CD8-positive, alpha-beta memory T cell (primary cell): ENCODE measurements around the gene POGLUT2. TPM values are rescaled to one million over a fixed set of nuclear protein-coding genes. Genes with fewer than 3 reads are reported as not detected.
A peak's percentile ranks its signal among the peaks of the same experiment; 100 is the strongest.

Experiments
- CTCF ChIA-PET: fragments of 350-600 bp; sonication (Branson Sonifier 250); formaldehyde crosslinking; loops from one replicate; lab custom pipeline; 2021; ENCODE audit warnings: antibody characterized with exemption; lab: Charles Lee
- POLR2A ChIA-PET: fragments of 350-600 bp; sonication (Branson Sonifier 250); formaldehyde crosslinking; loops from one replicate; lab custom pipeline; 2021; ENCODE audit warnings: antibody characterized with exemption; lab: Charles Lee
- DNase-seq, 5 donors: peaks; one replicate each; pipeline versions ENCODE4 v3.0.0 to v3.0.0-alpha.2; 2020 to 2022; ENCODE audit warnings: mixed read lengths in 1 of 5
- H3K27ac ChIP-seq: one replicate; pipeline ENCODE4 v1.7.0; 2013; ENCODE audit warnings: low read depth, mild to moderate bottlenecking, low read length, moderate library complexity
- H3K27me3 ChIP-seq: 2 replicates; pipeline ENCODE4 v1.7.0; 2013; ENCODE audit warnings: low read length, mild to moderate bottlenecking; ENCODE audit not compliant: insufficient read depth, poor library complexity, severe bottlenecking
- H3K36me3 ChIP-seq: 2 replicates; pipeline ENCODE4 v1.7.0; 2013; ENCODE audit warnings: mild to moderate bottlenecking, low read length, moderate library complexity; ENCODE audit not compliant: insufficient read depth
- H3K4me1 ChIP-seq: 2 replicates; pipeline ENCODE4 v1.7.0; 2013; ENCODE audit warnings: mild to moderate bottlenecking, low read length, moderate library complexity; ENCODE audit not compliant: insufficient read depth
- H3K4me3 ChIP-seq: 2 replicates; pipeline ENCODE4 v1.7.0; 2013; ENCODE audit warnings: mild to moderate bottlenecking, low read length
- H3K9me3 ChIP-seq: 2 replicates; pipeline ENCODE4 v1.7.0; 2013; ENCODE audit warnings: mild to moderate bottlenecking, low read length
- H3K27ac Mint-ChIP-seq, 8 donors: one replicate each; pipeline ENCODE4 v1.8.0; 2020 to 2021; ENCODE audit warnings: mixed read lengths in 8 of 8, mild to moderate bottlenecking in 6 of 8, inconsistent platforms in 3 of 8, moderate library complexity in 3 of 8
- H3K27me3 Mint-ChIP-seq, 2 donors: one replicate each; pipeline ENCODE4 v1.8.0; 2020 to 2021; ENCODE audit warnings: mixed read lengths in 2 of 2, mild to moderate bottlenecking in 1 of 2, moderate library complexity in 1 of 2
- H3K36me3 Mint-ChIP-seq, 3 donors: one replicate each; pipeline ENCODE4 v1.8.0; 2020 to 2021; ENCODE audit warnings: mixed read lengths in 3 of 3, inconsistent platforms in 1 of 3, mild to moderate bottlenecking in 1 of 3
- H3K4me1 Mint-ChIP-seq, 3 donors: one replicate each; pipeline ENCODE4 v1.8.0; 2020 to 2021; ENCODE audit warnings: mixed read lengths in 3 of 3, inconsistent platforms in 1 of 3, mild to moderate bottlenecking in 1 of 3
- H3K4me3 Mint-ChIP-seq, 7 donors: one replicate each; pipeline ENCODE4 v1.8.0; 2020 to 2021; ENCODE audit warnings: mixed read lengths in 7 of 7, mild to moderate bottlenecking in 6 of 7, moderate library complexity in 4 of 7, inconsistent platforms in 2 of 7
- H3K9me3 Mint-ChIP-seq, 5 donors: one replicate each; pipeline ENCODE4 v1.8.0; 2020 to 2022; ENCODE audit warnings: mixed read lengths in 5 of 5, mild to moderate bottlenecking in 3 of 5, moderate library complexity in 2 of 5, inconsistent platforms in 1 of 5
- polyA plus RNA-seq: library from polyadenylated mRNA; unstranded; fragments of 300-500 nt; fragmentation: Illumina TruSeq; gene quantifications from one replicate; pipeline ENCODE4 v1.2.3, GENCODE V29; 2021
- total RNA-seq, 2 experiments: library from RNA; stranded (reverse); gene quantifications; one replicate each; pipeline ENCODE4 v1.2.3, GENCODE V29; 2021

Gene POGLUT2
- total and polyA plus RNA-seq, 3 experiments from 2014 or later: 2.5 to 15.8 (median 13.5) TPM

DNA sequence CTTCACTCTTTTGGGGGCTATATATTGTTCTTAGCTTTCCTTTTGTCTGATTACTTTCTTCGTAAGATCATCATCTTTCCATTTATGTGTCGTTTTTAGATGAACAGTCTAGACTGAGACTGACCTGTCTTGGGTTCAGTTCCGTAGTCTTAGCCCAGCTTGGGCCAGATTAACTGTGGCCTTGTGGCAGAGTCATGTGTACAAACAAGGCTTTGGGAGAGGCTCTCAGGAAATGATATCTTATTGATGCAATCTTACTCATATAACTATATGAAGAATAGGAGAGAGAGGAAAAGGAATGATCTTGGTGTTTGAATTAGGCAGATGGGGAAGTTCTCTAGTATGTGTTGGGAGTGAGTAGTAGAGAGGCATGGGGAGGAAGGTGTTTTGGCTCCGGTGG lies 40.2 kb upstream of the POGLUT2 start:
- peak overlapping the region in 3 of 8 donors; percentile 0 to 2 (median 1) for H3K27ac Mint-ChIP-seq
- CTCF ChIA-PET: no interaction called here
- no peaks in the 10 kb centered on the region for H3K4me1 ChIP-seq
- H3K4me1 Mint-ChIP-seq: no peaks in the 10 kb centered on the region
- H3K4me3 ChIP-seq: no peak overlapping the region
- no peak for DNase-seq
- H3K27me3 Mint-ChIP-seq: no peaks in the 10 kb centered on the region
- peaks cover 0 to 40% (median 12%) of the 10 kb centered on the region in 3 donors for H3K36me3 Mint-ChIP-seq
- no peaks in the 10 kb centered on the region for H3K9me3 Mint-ChIP-seq
- H3K27ac ChIP-seq: no peak overlapping the region
- H3K36me3 ChIP-seq: no peaks in the 10 kb centered on the region
- peak overlapping the region in 1 of 7 donors; percentile 1 for H3K4me3 Mint-ChIP-seq
- H3K9me3 ChIP-seq: no peaks in the 10 kb centered on the region
- H3K27me3 ChIP-seq: no peaks in the 10 kb centered on the region
- POLR2A ChIA-PET: no interaction called here

DNA sequence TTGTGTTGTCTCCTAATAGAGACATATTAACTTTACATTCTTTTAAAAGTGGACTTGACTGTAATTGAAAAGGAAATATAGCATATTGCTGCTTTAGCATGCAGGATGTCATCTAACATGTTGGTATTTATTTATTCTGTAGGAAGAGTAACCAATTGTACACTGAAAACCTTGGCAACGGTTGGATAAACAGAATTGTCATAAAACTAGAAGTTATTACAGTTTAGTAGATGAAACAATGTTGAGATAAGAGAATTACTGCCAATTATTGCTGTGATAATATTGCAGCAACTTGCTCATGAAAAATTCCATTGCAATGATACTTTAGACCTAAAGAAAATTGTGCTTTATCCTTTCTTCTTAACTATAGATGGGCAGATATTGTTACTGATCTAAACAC lies 39.5 kb upstream of the POGLUT2 start:
- no peak for DNase-seq
- Histone ChIP-seq H3K27me3 (no peaks in the 10 kb centered on the region), H3K4me1 (no peaks in the 10 kb centered on the region), H3K36me3 (no peaks in the 10 kb centered on the region), H3K9me3 (no peaks in the 10 kb centered on the region), H3K27ac (no peak overlapping the region), H3K4me3 (no peak overlapping the region)
- no peaks in the 10 kb centered on the region for H3K27me3 Mint-ChIP-seq
- ChIA-PET POLR2A (no interaction called here), CTCF (no interaction called here)
- peaks cover 0 to 43% (median 16%) of the 10 kb centered on the region in 3 donors for H3K36me3 Mint-ChIP-seq
- H3K4me3 Mint-ChIP-seq: no peak overlapping the region
- no peaks in the 10 kb centered on the region for H3K9me3 Mint-ChIP-seq
- no peaks in the 10 kb centered on the region for H3K4me1 Mint-ChIP-seq
- H3K27ac Mint-ChIP-seq: no peak overlapping the region

DNA sequence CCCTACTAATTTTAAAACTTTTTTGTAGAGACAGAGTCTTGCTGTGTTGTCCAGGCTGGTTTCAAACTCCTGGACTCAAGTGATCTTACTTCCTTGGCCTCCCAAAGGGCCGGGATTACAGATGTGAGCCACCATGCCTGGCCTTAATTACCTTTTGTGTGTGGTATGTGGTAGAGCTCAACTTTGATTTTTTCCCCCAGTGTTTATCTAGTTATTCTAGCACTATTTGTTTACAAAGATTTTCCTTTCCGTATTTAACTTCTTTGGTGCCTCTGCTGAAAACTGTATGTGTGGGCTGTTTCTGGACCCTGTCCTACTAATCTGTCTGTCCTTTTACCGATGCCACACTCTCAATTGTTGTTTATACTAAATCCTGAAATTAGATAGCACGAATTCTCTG lies 37.7 kb upstream of the POGLUT2 start:
- Mint-ChIP-seq H3K4me3 (no peak overlapping the region), H3K4me1 (no peaks in the 10 kb centered on the region), H3K27ac (peak overlapping the region in 1 of 8 donors; percentile 7), H3K9me3 (no peaks in the 10 kb centered on the region), H3K36me3 (peaks cover 0 to 50% (median 16%) of the 10 kb centered on the region in 3 donors), H3K27me3 (no peaks in the 10 kb centered on the region)
- H3K27ac ChIP-seq: no peak overlapping the region
- ChIA-PET CTCF (interaction anchor here (0.8 kb wide), 1 partner anchor 36 kb away, joined by 3 read pairs; no protein-coding TSS in a partner anchor), POLR2A (no interaction called here)
- no peak for DNase-seq
- no peak overlapping the region for H3K4me3 ChIP-seq
- H3K4me1 ChIP-seq: no peaks in the 10 kb centered on the region
- no peaks in the 10 kb centered on the region for H3K9me3 ChIP-seq
- H3K27me3 ChIP-seq: no peaks in the 10 kb centered on the region
- H3K36me3 ChIP-seq: no peaks in the 10 kb centered on the region

DNA sequence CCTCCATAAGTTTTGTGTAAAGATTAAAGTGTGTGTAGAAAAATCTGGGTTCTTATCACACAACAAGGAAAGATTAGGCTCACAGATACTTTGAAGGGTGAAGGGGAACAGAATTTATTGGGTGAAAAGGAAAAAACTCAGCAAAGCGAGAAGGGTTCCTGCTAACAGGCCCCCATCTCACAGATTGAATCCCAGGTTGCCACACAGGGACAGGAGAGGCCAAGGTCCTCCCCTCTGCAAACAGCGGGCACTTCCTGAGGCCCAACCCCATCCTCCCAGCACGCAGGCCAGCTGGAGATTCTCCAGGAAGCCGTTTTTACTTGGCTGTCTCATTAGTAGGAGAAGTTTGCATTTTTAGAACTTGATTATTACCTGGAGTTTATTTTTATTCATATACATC lies 31.9 kb upstream of the POGLUT2 start:
- Mint-ChIP-seq H3K27me3 (no peaks in the 10 kb centered on the region), H3K9me3 (no peaks in the 10 kb centered on the region), H3K4me1 (no peaks in the 10 kb centered on the region), H3K4me3 (no peak overlapping the region), H3K36me3 (peaks cover 0 to 44% (median 6%) of the 10 kb centered on the region in 3 donors), H3K27ac (peak overlapping the region in 2 of 8 donors; percentile 6 to 54)
- no peaks in the 10 kb centered on the region for H3K4me1 ChIP-seq
- H3K27me3 ChIP-seq: no peaks in the 10 kb centered on the region
- DNase-seq: no peak
- ChIA-PET POLR2A (no interaction called here), CTCF (interaction anchor here (1.0 to 1.2 kb wide), 2 partner anchors 9 to 30 kb away, joined by 3 to 4 read pairs; no protein-coding TSS in a partner anchor)
- no peaks in the 10 kb centered on the region for H3K9me3 ChIP-seq
- no peaks in the 10 kb centered on the region for H3K36me3 ChIP-seq
- H3K4me3 ChIP-seq: no peak overlapping the region
- no peak overlapping the region for H3K27ac ChIP-seq

DNA sequence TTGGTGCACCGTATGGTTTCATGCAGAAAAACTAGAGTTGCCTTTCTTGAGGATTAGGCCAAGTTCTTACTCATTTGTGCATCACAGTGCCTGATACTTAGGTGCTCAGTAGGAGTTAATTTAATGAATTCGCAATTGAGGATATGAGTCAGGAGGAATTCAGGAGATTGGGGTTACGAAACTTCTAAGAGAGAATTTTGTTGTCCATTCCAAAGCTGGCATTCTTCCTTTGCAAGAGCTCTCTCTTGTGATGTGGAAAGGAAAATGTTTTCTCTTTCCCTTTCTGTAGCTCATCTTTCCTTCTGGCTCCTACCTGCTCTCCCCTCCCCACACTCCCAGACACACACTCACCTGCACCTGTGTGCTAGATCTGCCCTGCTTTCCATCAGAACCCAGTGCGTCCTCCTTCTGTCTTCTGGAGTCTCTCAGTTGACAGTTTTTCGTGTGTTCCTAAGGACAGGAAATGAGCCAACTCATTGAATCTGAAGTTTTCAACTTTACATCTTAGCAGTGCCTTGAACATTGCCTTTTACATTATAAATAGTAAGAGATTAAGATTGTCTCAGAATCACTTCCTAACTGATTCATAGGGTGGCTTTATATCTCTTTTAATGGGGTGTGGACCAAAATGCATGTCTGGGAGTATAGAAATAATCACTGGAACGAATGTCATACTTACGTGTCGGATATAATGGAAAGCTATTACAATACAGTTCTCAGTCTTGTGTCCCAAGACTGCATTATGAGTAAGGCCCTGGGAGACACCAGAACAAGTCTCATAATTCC lies 27.3 kb upstream of the POGLUT2 start:
- H3K36me3 Mint-ChIP-seq: peaks cover 12 to 47% (median 13%) of the 10 kb centered on the region in 3 donors
- H3K36me3 ChIP-seq: no peaks in the 10 kb centered on the region
- no peaks in the 10 kb centered on the region for H3K27me3 Mint-ChIP-seq
- no peaks in the 10 kb centered on the region for H3K4me1 Mint-ChIP-seq
- H3K9me3 Mint-ChIP-seq: no peaks in the 10 kb centered on the region
- H3K4me3 ChIP-seq: no peak overlapping the region
- no peaks in the 10 kb centered on the region for H3K9me3 ChIP-seq
- peak overlapping the region in 2 of 8 donors; percentile 45 to 52 for H3K27ac Mint-ChIP-seq
- no peak overlapping the region for H3K4me3 Mint-ChIP-seq
- POLR2A ChIA-PET: no interaction called here
- no peaks in the 10 kb centered on the region for H3K27me3 ChIP-seq
- CTCF ChIA-PET: no interaction called here
- H3K27ac ChIP-seq: no peak overlapping the region
- no peaks in the 10 kb centered on the region for H3K4me1 ChIP-seq
- no peak for DNase-seq

DNA sequence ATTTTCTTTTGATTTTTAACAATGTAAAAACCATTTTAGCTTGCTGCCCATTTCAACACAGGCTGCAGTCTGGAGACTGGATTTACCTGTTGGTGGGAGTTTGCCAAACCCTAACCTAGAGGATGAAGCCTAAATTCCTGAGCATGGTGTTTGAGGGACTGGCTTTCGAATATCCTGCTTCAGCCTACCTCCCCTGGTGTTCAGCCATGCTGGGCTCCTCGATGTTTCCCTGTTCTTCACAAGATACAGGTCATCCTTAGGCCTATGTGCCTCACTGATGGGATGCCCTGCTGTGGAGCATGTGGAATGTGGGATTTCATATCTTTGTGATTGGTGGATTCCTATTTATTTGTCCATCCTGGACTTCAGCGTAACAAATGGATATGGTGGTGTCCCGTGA lies 26.6 kb upstream of the POGLUT2 start:
- POLR2A ChIA-PET: no interaction called here
- Mint-ChIP-seq H3K4me1 (no peaks in the 10 kb centered on the region), H3K27ac (no peak overlapping the region), H3K4me3 (no peak overlapping the region), H3K27me3 (no peaks in the 10 kb centered on the region), H3K36me3 (peaks cover 12 to 52% (median 13%) of the 10 kb centered on the region in 3 donors), H3K9me3 (no peaks in the 10 kb centered on the region)
- no peak overlapping the region for H3K27ac ChIP-seq
- CTCF ChIA-PET: no interaction called here
- H3K27me3 ChIP-seq: no peaks in the 10 kb centered on the region
- H3K9me3 ChIP-seq: no peaks in the 10 kb centered on the region
- DNase-seq: no peak
- H3K36me3 ChIP-seq: no peaks in the 10 kb centered on the region
- no peak overlapping the region for H3K4me3 ChIP-seq
- H3K4me1 ChIP-seq: no peaks in the 10 kb centered on the region

DNA sequence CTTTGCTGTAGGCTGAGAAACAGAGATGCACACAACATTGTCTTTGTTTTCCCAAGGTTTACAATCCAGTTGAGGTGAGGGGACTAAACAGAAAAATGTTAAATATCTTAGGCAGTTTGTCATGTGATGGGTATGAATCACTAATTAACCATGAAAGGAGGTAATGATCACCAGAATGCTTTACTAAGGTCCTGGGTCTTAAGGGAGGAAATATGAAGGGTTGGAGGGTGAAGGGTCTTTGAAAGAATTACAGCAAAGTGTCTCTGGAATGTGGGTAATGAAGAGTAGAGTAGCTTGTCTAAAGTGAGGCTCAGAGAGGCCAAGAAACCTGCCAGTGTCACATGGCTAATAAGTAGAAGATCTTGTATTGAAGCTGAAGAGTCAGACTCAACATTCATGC lies 19.1 kb upstream of the POGLUT2 start:
- peaks cover 8 to 57% (median 34%) of the 10 kb centered on the region in 3 donors for H3K36me3 Mint-ChIP-seq
- H3K9me3 ChIP-seq: no peaks in the 10 kb centered on the region
- H3K9me3 Mint-ChIP-seq: no peaks in the 10 kb centered on the region
- no peak overlapping the region for H3K4me3 ChIP-seq
- no peak for DNase-seq
- H3K27me3 ChIP-seq: no peaks in the 10 kb centered on the region
- H3K27ac Mint-ChIP-seq: peak overlapping the region in 1 of 8 donors; percentile 7
- H3K4me3 Mint-ChIP-seq: no peak overlapping the region
- H3K36me3 ChIP-seq: no peaks in the 10 kb centered on the region
- ChIA-PET POLR2A (no interaction called here), CTCF (no interaction called here)
- peaks cover 11 to 18% (median 12%) of the 10 kb centered on the region in 3 donors for H3K4me1 Mint-ChIP-seq
- no peaks in the 10 kb centered on the region for H3K27me3 Mint-ChIP-seq
- H3K27ac ChIP-seq: no peak overlapping the region
- no peaks in the 10 kb centered on the region for H3K4me1 ChIP-seq

DNA sequence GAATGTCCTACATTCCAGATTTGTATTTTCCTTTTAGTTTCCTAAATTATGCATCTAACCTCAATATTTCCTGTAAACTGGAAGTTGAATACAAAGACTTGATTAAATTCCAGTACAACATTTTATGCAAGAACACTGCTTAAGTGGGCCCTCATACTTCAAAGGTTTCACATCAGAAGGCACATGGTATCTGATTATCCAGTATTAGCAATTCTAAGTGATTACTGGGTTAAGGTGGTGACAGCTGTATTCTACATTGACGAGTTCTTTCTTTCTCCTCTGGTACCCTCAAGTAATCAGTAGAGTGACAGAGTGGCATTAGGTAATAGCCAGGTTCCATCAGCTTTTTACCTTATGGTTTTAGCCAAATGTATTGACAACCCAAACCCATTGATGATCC lies 18.5 kb upstream of the POGLUT2 start:
- H3K27ac ChIP-seq: no peak overlapping the region
- no peaks in the 10 kb centered on the region for H3K9me3 ChIP-seq
- Mint-ChIP-seq H3K9me3 (peaks cover 0 to under 1% (median 0%) of the 10 kb centered on the region in 5 donors), H3K4me3 (no peak overlapping the region), H3K27me3 (no peaks in the 10 kb centered on the region), H3K4me1 (peaks cover 14 to 22% (median 19%) of the 10 kb centered on the region in 3 donors), H3K36me3 (peaks cover 3 to 52% (median 31%) of the 10 kb centered on the region in 3 donors), H3K27ac (peak overlapping the region in 1 of 8 donors; percentile 47)
- DNase-seq: no peak
- no peaks in the 10 kb centered on the region for H3K36me3 ChIP-seq
- no peak overlapping the region for H3K4me3 ChIP-seq
- POLR2A ChIA-PET: no interaction called here
- no peaks in the 10 kb centered on the region for H3K27me3 ChIP-seq
- H3K4me1 ChIP-seq: no peaks in the 10 kb centered on the region
- CTCF ChIA-PET: no interaction called here
